HG03159 (cell line): ENCODE data around the gene ORMDL2.

ENCODE experiments used
- ATAC-seq: cut with Tn5 transposase; IDR thresholded peaks from one replicate; pipeline ENCODE4 v1.9.1; 2021; ENCODE audit warnings: mild to moderate bottlenecking, moderate library complexity; ENCODE audit not compliant: unreplicated experiment

ORMDL2 gene

GRCh38 chr12:55817345-55818139, at the start of gene ORMDL2, which contains the start of gene SARNP:
Gene ORMDL2, plus strand, starts transcription at chr12:55818041. Its CDS starts 959 bp downstream, at chr12:55819000.
Gene SARNP, minus strand, starts transcription at chr12:55817724. Its CDS starts 23 bp downstream, at chr12:55817701.
- ATAC-seq, result peak; percentile 98

- no peak for ATAC-seq
These were observed 46.1 kb upstream of the ORMDL2 start for GRCh38 chr12:55771736-55772135.

- no peak for ATAC-seq
These were observed 40.0 kb upstream of the ORMDL2 start for GRCh38 chr12:55777856-55778255.

GRCh38 chr12:55780685-55781084, 37.2 kb upstream of the ORMDL2 start:
- ATAC-seq, result no peak

- no peak for ATAC-seq
These were observed 29.3 kb upstream of the ORMDL2 start for GRCh38 chr12:55788546-55788945.

GRCh38 chr12:55789171-55789570, 28.7 kb upstream of the ORMDL2 start:
- no peak for ATAC-seq

GRCh38 chr12:55789893-55790292, 27.9 kb upstream of the ORMDL2 start:
- ATAC-seq, result no peak

GRCh38 chr12:55795950-55796349, 21.9 kb upstream of the ORMDL2 start:
- no peak for ATAC-seq

GRCh38 chr12:55797068-55797467, 20.8 kb upstream of the ORMDL2 start:
- ATAC-seq, result no peak

- no peak for ATAC-seq
These were observed 20.3 kb upstream of the ORMDL2 start for GRCh38 chr12:55797550-55797949.

- ATAC-seq, result no peak
These were observed 10.9 kb upstream of the ORMDL2 start for GRCh38 chr12:55806982-55807381.

- ATAC-seq, result no peak
These were observed 8.6 kb upstream of the ORMDL2 start for GRCh38 chr12:55809274-55809673.

- no peak for ATAC-seq
These were observed 5.8 kb upstream of the ORMDL2 start for GRCh38 chr12:55812088-55812487.

- no peak for ATAC-seq
These were observed 3.6 kb upstream of the ORMDL2 start for GRCh38 chr12:55814257-55814656.

- no peak for ATAC-seq
These were observed 2.4 kb upstream of the ORMDL2 start for GRCh38 chr12:55815473-55815872.

- ATAC-seq, result no peak
These were observed 928 bp upstream of the ORMDL2 start for GRCh38 chr12:55816881-55817344.

GRCh38 chr12:55818140-55818728, 393 bp downstream of the ORMDL2 start:
- peak; percentile 26 for ATAC-seq

- ATAC-seq, result no peak
These were observed 1.0 kb downstream of the ORMDL2 start for GRCh38 chr12:55818886-55819285.

GRCh38 chr12:55820679-55821078, 2.8 kb downstream of the ORMDL2 start:
- no peak for ATAC-seq

GRCh38 chr12:55822228-55822627, 4.4 kb downstream of the ORMDL2 start:
- no peak for ATAC-seq

GRCh38 chr12:55823419-55823818, 5.6 kb downstream of the ORMDL2 start:
- no peak for ATAC-seq

GRCh38 chr12:55824726-55825125, 6.9 kb downstream of the ORMDL2 start:
- ATAC-seq, result no peak
